Measurements from ENCODE around the gene ADAMTS2.

ADAMTS2 gene

DNA sequence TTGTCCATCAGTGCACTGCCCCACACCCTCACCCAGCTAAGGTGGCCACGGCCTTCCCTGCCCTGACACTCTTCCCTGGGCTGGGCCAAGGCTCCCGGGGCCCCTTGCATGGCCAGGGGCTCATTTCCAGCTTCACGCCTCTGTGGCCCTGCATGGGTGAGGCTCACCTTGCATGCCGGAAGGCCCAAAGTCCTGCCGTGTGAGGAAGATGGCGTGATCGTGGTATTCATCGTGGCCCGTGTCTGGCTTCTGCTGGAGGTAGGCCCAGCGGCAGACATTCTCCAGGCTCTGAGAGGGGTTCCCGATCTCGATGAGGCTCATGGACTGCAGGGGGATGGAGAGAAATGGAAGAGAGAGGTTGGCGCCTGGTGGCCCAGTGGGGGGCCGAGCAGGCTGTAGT is 186.7 kb downstream of the ADAMTS2 start:
- Histone ChIP-seq H3K9me3 (ENCODE audit: severe bottlenecking) (peaks cover 7% of the 10 kb centered on the region), H3K4me3 (ENCODE audit: severe bottlenecking) (no peak overlapping the region), H3K4me1 (ENCODE audit: insufficient read depth, poor library complexity, severe bottlenecking) (no peaks in the 10 kb centered on the region), H3K27me3 (ENCODE audit: insufficient read depth, poor library complexity, severe bottlenecking) (no peaks in the 10 kb centered on the region), H3K27ac (ENCODE audit: poor library complexity, severe bottlenecking) (no peak overlapping the region), H3K36me3 (ENCODE audit: low read depth) (no peaks in the 10 kb centered on the region)
- TF ChIP-seq, protein P1, sequence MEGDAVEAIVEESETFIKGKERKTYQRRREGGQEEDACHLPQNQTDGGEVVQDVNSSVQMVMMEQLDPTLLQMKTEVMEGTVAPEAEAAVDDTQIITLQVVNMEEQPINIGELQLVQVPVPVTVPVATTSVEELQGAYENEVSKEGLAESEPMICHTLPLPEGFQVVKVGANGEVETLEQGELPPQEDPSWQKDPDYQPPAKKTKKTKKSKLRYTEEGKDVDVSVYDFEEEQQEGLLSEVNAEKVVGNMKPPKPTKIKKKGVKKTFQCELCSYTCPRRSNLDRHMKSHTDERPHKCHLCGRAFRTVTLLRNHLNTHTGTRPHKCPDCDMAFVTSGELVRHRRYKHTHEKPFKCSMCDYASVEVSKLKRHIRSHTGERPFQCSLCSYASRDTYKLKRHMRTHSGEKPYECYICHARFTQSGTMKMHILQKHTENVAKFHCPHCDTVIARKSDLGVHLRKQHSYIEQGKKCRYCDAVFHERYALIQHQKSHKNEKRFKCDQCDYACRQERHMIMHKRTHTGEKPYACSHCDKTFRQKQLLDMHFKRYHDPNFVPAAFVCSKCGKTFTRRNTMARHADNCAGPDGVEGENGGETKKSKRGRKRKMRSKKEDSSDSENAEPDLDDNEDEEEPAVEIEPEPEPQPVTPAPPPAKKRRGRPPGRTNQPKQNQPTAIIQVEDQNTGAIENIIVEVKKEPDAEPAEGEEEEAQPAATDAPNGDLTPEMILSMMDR (IDR thresholded peaks at IDR 0.05; ENCODE audit: poor library complexity, severe bottlenecking) = no peak
- DNase-seq (ENCODE audit: low spot score) = no peak
- no peak for ATAC-seq (ENCODE audit: low read depth)

DNA sequence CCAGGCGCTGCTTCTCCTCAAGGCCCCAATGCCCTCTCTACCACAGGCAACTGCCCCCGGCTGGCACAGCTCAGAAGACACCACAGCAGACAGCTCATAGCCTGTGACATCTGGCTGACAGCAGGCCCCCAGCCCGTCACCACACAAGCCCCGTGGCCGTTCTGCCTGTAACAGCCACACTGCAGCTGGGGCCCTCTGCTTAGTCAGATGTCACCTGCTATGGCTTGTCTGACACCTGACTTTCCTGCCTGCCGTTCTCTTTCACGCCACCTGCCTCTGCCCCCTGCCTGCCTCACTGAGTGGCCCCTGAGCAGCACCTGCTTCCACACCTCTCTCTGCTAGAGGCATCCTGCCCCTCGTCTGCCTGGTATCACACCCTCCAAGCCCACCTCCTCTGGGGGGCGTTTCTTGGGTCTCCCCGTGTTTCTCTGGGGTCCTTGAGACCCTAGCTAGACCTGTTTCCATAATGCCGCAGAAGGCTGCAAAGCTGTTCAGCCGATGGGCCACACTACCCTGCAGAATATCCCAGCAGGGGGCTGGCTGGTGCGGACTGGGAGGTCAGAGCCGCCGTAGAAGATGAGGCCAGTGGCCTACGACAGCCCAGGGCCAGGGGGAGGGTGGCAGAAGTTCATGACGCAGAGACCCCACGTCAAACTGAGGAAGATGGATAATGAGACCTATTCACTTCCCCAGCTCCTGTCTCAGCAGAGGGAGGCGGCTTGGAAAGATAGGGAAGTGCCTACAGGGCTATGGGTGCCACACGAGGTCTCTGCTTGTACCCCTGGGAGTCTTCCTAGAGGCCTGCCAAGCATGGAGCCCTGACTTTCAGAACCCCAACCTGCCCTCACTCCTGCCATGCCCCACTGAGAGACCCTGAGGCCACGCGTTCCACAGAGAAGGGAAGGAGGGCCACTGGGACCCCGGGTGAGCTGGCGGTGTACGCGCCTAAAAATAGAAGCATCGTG is 190.0 kb downstream of the ADAMTS2 start:
- no peak overlapping the region for H3K4me3 ChIP-seq (ENCODE audit: severe bottlenecking)
- peaks cover 14% of the 10 kb centered on the region for H3K9me3 ChIP-seq (ENCODE audit: severe bottlenecking)
- H3K27ac ChIP-seq (ENCODE audit: poor library complexity, severe bottlenecking) = no peak overlapping the region
- DNase-seq (ENCODE audit: low spot score) (peak; percentile 61), ATAC-seq (ENCODE audit: low read depth) (no peak)
- TF ChIP-seq, protein P1 (IDR thresholded peaks at IDR 0.05; ENCODE audit: poor library complexity, severe bottlenecking) = no peak
- H3K27me3 ChIP-seq (ENCODE audit: insufficient read depth, poor library complexity, severe bottlenecking) = no peaks in the 10 kb centered on the region
- H3K4me1 ChIP-seq (ENCODE audit: insufficient read depth, poor library complexity, severe bottlenecking) = no peaks in the 10 kb centered on the region
- no peaks in the 10 kb centered on the region for H3K36me3 ChIP-seq (ENCODE audit: low read depth)

DNA sequence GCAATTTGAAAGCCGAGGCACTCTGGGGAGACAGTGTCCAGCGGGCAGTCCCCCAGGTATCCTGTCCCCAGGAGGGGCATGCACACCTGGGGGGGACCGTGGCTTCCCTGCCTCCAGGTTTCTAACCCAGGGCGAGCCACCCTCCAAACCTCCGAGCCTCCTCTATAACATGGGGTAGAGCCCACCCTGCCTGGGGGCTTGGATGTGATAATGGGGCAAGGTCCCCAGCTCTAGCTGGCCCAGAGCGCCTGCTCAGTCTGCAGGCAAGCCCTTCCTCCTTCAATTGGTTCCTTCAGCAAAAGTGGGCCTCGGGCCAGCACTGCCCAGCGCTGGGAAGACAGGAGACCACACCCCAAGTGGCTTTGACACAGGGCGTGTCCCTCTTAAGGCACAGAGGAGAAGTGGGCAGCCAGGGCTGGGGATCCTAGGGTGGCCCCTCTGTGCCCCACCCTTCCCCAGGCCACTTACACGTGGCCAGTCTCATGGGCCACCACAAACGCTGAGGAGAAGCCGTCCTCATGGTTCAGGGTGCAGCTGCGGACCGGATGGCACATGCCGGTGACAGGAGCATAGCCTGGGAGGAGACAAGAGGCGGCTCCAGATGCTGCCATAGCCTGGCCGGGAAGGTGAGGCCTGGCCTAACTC is 190.8 kb downstream of the ADAMTS2 start:
- peaks cover 14% of the 10 kb centered on the region for H3K9me3 ChIP-seq (ENCODE audit: severe bottlenecking)
- TF ChIP-seq, protein P1 (IDR thresholded peaks at IDR 0.05; ENCODE audit: poor library complexity, severe bottlenecking) = no peak
- ATAC-seq (ENCODE audit: low read depth) (no peak), DNase-seq (ENCODE audit: low spot score) (peak; percentile 64)
- no peaks in the 10 kb centered on the region for H3K27me3 ChIP-seq (ENCODE audit: insufficient read depth, poor library complexity, severe bottlenecking)
- no peak overlapping the region for H3K27ac ChIP-seq (ENCODE audit: poor library complexity, severe bottlenecking)
- H3K36me3 ChIP-seq (ENCODE audit: low read depth) = no peaks in the 10 kb centered on the region
- no peaks in the 10 kb centered on the region for H3K4me1 ChIP-seq (ENCODE audit: insufficient read depth, poor library complexity, severe bottlenecking)
- H3K4me3 ChIP-seq (ENCODE audit: severe bottlenecking) = no peak overlapping the region

DNA sequence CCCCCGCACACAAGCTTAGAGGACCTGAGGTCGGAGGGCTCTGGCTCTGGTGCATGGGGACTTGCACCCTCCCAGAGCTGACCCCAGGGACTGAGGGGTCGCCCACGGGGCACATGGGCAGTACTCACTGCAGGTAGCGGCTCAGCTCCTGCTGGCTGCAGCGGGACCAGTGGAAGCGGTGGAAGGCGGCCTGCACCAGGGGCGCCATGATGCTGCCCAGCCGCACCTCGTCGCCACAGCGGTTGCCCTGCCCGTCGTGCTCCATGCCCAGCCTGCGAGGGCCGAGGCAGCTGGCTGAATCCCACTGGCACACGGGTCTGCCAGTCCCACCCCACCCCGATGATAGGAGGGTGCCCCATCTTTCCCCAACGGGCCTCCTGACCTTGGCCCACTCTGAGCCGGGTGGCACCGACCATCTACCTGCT is 191.3 kb downstream of the ADAMTS2 start:
- TF ChIP-seq, protein P1 (IDR thresholded peaks at IDR 0.05; ENCODE audit: poor library complexity, severe bottlenecking) = no peak
- H3K4me3 ChIP-seq (ENCODE audit: severe bottlenecking) = no peak overlapping the region
- no peaks in the 10 kb centered on the region for H3K36me3 ChIP-seq (ENCODE audit: low read depth)
- no peaks in the 10 kb centered on the region for H3K4me1 ChIP-seq (ENCODE audit: insufficient read depth, poor library complexity, severe bottlenecking)
- peaks cover 14% of the 10 kb centered on the region for H3K9me3 ChIP-seq (ENCODE audit: severe bottlenecking)
- ATAC-seq (ENCODE audit: low read depth) (no peak), DNase-seq (ENCODE audit: low spot score) (no peak)
- no peak overlapping the region for H3K27ac ChIP-seq (ENCODE audit: poor library complexity, severe bottlenecking)
- H3K27me3 ChIP-seq (ENCODE audit: insufficient read depth, poor library complexity, severe bottlenecking) = no peaks in the 10 kb centered on the region

Measured in RWPE2 (cell line).